K562 (cell line): Measurements from ENCODE around the gene CPNE8.

Experiments used
- FOSL1 ChIP-seq: fragments of 200-800 bp; sonication (Bioruptor generic); conservative IDR thresholded peaks from 2 replicates; pipeline ENCODE4 v1.6.1; 2016; ENCODE audit warnings: missing genetic modification characterization, missing compliant biosample characterization
- HDGF ChIP-seq: fragments of 450-650 bp; IDR thresholded peaks from 2 replicates; pipeline ENCODE4 v1.6.1; 2016
- KDM1A ChIP-seq, 2 experiments: fragments of 450-650 bp; IDR thresholded peaks; 2 replicates each; pipeline ENCODE4 v1.6.1; 2016; ENCODE audit warnings: mild to moderate bottlenecking in 2 of 2
- POLR2A ChIP-seq: fragments of 450-650 bp; conservative IDR thresholded peaks from 2 replicates; pipeline ENCODE4 v1.6.1; 2016
- SOX6 ChIP-seq: fragments of 450-650 bp; IDR thresholded peaks from 2 replicates; pipeline ENCODE4 v1.6.1; 2014; ENCODE audit warnings: mild to moderate bottlenecking
- ZNF140 ChIP-seq: fragments of 250-450 bp; sonication (Bioruptor Pico); IDR thresholded peaks from 2 replicates; pipeline ENCODE4 v1.8.0; 2021; ENCODE audit warnings: moderate library complexity, mild to moderate bottlenecking, inconsistent platforms

GRCh38 chr12:38878333-38878705, 27.1 kb downstream of the CPNE8 start:
- no peak for TF ChIP-seq POLR2A
- TF ChIP-seq FOSL1: no peak
- no peak for TF ChIP-seq ZNF140 (CRISPR knock-in tag)
- TF ChIP-seq KDM1A (IDR thresholded peaks at IDR 0.05): no peak
- TF ChIP-seq SOX6: no peak
- no peak for TF ChIP-seq HDGF
